NCI-H345 treated with DMSO at 0.1 percent for 48 hours (cell line): Measurements from ENCODE around the gene CTDSPL.
A peak's percentile ranks its signal among the peaks of the same experiment; 100 is the strongest.

Source experiments
- DNase-seq: peaks from one replicate; lab custom pipeline; 2025; ENCODE audit not compliant: unreplicated experiment; lab: John Stamatoyannopoulos, UW

Gene CTDSPL

GRCh38 chr3:38015485-38015884, 153.8 kb downstream of the CTDSPL start:
- DNase-seq = no peak

GRCh38 chr3:38015984-38016383, 154.3 kb downstream of the CTDSPL start:
- DNase-seq = no peak

GRCh38 chr3:38016410-38016809, 154.7 kb downstream of the CTDSPL start:
- no peak for DNase-seq

GRCh38 chr3:38016847-38017444, 155.3 kb downstream of the CTDSPL start:
- no peak for DNase-seq

GRCh38 chr3:38017445-38018295, 156.0 kb downstream of the CTDSPL start:
- DNase-seq = peak; percentile 8

- no peak for DNase-seq
These were observed 156.9 kb downstream of the CTDSPL start for GRCh38 chr3:38018296-38019266.

GRCh38 chr3:38019658-38020341, 158.1 kb downstream of the CTDSPL start:
- no peak for DNase-seq

- DNase-seq = no peak
These were observed 158.7 kb downstream of the CTDSPL start for GRCh38 chr3:38020342-38020726.

GRCh38 chr3:38021196-38021595, 159.5 kb downstream of the CTDSPL start:
- DNase-seq = no peak

- no peak for DNase-seq
These were observed 160.6 kb downstream of the CTDSPL start for GRCh38 chr3:38022301-38022700.

GRCh38 chr3:38022896-38023709, 161.4 kb downstream of the CTDSPL start:
- DNase-seq = no peak

GRCh38 chr3:38026856-38027255, 165.2 kb downstream of the CTDSPL start:
- no peak for DNase-seq

- no peak for DNase-seq
These were observed 166.1 kb downstream of the CTDSPL start for GRCh38 chr3:38027466-38028465.

GRCh38 chr3:38028621-38029361, 167.1 kb downstream of the CTDSPL start:
- DNase-seq = no peak

- no peak for DNase-seq
These were observed 167.9 kb downstream of the CTDSPL start, which contains the start of gene PLCD1 for GRCh38 chr3:38029400-38030125. PLCD1 (minus strand) TSS chr3:38029642; CDS start chr3:38029539, 103 bp downstream.

GRCh38 chr3:38030126-38031021, 168.7 kb downstream of the CTDSPL start:
- no peak for DNase-seq
